Brain pericyte (primary cell): Measurements from ENCODE around the gene DLAT.
"Not testable (repeated sequence)": the region's sequence is repeated elsewhere in the genome, so short reads cannot be mapped to it uniquely, and the experiment has no call there.

Source experiments
- DNase-seq: peaks from one replicate; pipeline ENCODE4 v3.0.0-alpha.2; 2012; ENCODE audit warnings: low read depth, low spot score

DLAT gene

DNA sequence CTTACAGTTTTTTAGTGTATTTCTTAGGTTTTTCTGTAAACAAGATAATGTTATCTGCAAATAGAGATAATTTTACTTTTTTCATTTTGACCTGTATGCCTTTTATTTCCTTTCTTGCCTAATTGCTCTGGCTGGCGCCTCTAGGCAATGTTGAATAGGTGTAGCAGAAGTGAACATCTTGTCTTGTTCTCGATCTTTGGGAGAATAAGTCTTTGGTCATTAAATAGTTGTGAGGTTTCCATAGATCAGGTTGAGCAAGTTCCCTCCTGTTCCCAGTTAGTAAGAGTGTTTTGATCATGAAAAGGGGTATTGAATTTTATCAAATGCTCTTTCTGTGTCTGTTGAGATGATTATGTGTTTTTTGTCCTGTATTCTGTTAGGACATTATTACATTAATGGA lies 24.6 kb downstream of the DLAT start:
- DNase-seq: no peak

DNA sequence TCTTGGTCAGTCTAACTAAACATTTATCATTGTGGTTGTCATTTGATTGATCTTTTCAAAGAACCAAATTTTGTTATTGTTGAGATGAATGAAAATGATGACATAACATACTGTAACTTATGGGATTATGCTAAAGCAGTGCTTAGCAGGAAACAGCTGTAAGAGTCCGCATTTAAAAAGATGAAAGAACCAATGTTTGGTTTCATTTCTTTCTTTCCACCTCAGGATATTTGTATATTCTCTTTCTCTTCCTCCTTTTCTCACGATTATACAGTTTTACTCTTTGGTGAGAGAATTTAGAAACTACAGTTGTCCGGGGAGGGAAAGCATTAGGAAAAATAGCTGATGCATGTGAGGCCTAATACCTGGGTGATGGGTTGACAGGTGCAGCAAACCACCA lies 25.5 kb downstream of the DLAT start:
- DNase-seq: no peak

DNA sequence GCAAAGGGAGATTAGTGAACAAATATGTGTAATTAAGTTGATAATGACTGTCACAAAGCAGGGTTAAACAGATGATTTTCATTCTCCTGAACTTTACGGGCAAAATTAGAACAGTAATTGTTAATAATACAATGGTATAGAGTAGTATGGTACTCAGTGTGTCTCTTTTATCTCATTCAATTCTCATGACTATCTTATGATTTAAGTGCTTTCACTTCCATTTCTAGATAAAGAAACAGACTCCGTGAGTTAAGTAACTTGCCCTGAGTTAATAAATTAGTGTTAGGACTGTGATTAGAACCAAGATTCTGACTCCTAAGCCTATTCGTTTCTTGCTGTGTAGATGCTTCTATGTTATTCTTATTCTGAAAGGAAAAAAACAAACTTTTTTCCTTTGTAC lies 26.6 kb downstream of the DLAT start:
- DNase-seq: no peak

DNA sequence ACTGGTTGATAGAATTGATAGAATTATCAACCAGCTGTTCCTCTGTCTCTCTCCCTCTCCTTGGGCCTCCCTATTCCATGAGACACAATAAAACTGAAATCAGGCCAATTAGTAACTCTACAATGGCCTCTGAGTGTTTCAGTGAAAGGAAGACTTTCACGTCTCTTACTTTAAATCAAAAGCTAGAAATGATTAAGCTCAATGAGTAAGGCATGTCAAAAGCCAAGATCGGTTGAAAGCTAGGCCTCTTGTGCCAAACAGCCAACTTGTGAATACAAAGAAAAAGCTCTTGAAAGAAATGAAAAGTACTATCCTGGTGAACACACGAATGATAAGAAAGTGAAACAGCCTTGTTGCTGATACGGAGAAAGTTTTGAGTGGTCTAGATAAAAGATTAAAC lies 32.0 kb downstream of the DLAT start:
- DNase-seq: no peak

DNA sequence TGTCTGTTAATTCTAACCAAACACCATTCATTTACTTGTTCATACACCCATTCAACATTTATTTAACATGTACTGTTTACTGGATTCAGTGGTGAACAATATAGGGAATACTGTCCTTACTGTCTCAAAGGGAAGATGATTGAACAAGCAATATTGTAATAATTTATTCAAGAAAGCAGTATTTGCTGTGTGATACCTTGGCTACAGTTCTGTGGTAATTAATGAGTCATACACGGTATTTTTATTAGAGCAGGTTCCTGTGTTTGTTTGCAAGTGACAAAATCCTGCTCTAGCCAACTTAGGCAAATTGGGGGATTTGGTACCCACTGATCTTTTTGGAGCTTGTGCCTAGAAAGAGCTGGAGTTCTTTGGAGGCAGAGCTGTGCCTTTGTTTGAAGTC lies 32.9 kb downstream of the DLAT start:
- no peak for DNase-seq

DNA sequence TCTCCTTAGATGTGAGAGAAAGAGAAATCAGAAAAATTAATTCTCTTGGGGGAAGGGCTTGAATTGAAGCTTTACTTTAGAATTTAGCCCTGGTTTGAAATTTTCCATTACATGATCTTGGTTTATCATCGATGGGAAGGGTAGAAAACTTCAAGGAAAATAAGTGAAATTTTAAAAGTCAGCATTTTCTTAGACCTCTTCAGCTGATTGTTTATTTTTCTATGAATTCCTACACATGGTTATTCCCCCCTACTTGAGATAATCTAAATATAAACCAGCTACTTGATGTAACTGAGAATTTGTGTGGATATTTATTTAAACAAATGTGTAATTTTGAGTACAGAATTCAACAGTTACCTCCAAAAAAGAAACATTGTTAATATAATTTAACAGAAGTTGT lies 37.7 kb downstream of the DLAT start:
- no peak for DNase-seq

DNA sequence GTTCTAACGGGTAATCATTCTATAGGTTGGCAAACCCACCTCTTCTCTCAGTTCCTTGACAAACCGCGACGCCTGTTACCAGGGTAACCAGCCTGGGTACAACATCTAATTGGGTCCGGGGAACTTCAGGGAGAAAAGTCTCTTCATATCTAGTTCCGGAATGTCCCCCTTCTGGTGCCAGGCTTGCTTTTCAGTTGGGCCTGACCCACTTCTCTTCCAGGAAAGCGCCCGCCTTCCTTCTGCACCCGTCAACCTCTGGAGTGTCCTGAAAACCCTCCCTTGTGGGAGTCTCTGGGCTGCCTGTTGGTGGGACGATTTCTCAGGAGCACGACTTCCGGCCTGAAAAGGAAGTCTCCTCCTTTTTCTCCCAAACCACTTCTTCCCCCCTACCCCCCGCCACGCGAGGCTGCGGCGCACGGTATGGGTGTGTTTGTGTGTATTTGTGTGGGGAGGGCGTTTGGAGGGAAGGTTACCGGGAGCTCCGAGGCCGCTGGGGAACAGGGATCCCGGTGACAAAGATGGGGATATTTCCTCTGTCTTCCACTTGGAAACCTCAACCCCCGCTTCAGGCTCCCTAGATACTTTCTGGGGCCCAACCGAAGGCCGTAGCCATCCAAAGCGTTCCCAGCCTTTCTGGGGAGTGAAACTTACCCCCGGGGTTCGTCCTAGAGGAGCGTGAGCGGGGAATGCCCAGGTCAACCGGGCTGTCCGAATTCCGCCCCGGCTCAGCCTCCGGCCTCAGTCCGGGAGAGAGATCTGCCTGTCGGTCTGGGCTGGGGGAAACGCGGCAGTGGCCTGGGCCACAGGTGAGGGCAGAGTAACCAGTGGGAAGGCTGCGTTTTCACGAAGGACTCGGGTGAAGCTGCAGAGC lies 49.0 kb downstream of the DLAT start, which contains the start of the genes NKAPD1 and PIH1D2:
Gene NKAPD1, plus strand, starts transcription at position 359 of the 871 bp plus-strand sequence. CDS start 1,276 bp downstream, outside the sequence.
Gene PIH1D2, minus strand, starts transcription at position 77 of the 871 bp plus-strand sequence. CDS start 843 bp downstream, outside the sequence.
- peak; percentile 75 for DNase-seq

DNA sequence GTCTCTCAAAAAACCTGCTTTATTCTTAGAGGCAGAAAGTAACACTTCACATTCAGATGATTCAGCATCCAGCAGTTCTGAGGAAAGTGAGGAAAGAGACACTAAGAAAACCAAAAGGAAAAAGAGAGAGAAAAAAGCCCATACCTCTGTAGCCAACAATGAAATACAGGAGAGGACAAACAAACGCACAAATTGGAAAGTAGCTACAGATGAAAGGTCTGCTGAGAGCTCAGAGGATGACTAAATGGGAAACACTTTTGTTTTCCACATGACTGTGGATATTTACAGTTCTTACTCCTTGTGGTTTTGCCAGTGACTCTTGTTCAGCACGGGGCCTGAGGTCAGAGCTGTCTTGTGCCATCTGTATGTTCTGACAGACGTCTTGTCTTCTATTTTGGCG lies 57.5 kb downstream of the DLAT start:
- DNase-seq: no peak

DNA sequence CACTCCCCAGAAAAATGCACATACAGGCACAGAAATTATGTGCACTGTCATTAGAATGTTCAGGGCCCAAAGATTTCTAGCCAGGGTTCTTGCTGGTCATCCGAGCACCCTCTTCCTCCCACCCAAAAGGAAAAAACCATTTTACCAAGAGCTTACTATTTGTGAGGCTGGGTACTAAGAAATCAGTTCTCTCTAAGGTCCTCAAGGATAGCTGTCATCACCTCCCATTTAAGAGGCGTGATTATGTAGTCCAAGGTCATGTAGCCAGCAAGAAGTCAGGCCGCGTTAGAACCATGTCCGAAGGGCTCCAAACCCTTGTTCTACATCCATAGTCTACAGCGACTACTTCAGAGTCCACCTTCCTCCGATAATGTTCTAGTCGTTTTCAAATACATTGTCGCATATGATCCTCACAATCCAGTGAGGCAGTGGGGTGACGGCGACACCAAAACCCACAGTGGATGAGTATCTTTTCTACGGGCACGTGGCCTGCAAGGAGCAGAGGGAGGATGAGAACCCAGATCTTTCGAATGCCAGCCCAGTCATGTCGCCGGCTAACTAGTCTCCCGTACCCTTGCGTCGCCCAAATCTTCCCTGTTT lies 60.7 kb downstream of the DLAT start:
- no peak for DNase-seq

DNA sequence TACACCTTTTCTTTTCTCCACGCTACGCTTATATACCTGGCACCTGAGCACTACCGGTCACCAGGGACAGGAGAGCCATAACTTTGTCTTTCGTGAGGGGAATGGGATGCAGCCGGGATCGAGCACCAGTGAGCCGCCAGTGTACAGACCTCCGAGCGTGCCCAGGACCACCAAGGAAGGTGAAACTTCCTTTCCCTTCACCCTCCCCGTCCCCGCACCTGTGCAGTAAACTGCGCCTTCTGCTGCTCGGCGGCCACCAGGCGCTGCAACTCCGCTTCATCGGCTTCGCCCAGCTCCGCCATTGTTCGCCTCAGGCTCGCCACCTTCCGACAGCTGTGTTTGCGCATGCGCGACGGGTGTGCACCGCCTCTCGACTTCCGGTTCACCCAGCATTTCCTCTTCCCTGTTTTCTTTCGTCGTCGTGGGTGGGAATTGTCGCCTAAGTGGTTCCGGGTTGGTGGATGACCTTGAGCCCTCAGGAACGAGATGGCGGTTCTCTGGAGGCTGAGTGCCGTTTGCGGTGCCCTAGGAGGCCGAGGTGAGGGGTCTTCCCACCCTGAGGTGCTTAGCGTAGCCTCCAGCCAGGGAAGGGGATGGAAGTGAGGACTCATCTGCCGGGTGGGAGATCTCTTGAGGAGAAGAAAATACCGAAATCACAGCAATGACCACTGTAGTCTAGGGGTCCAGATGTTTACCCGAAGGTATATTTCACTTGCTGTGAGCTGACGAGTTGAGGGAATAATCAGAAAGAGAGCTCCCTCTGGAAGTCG lies 61.4 kb downstream of the DLAT start, which contains the start of the genes SDHD and TIMM8B:
Gene SDHD, plus strand, starts transcription at position 452 of the 770 bp plus-strand sequence. Its CDS starts 35 bp downstream, at position 487.
Gene TIMM8B, minus strand, starts transcription at position 335 of the 770 bp plus-strand sequence. Its CDS starts 33 bp downstream, at position 302.
- DNase-seq: peak; percentile 93

DNA sequence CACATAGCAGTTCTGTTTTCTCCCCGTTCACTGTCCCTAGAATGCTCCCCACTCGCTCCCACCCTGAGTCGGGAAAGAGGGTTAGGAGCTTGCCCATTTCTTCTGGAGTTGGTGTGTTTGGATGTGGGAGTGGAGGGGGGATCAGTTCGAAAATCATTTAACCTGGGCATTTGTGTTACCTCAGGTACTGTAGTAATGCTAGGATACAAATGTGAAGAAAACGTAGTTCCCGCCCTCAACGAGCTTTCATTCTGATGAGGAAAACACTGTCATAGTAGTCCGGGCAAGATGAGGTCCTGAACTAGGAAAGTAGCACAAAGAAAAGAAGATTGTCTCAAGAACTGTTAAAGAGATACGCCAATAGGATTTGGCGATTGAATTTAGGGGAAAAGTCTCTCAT lies 62.0 kb downstream of the DLAT start:
- DNase-seq: no peak

DNA sequence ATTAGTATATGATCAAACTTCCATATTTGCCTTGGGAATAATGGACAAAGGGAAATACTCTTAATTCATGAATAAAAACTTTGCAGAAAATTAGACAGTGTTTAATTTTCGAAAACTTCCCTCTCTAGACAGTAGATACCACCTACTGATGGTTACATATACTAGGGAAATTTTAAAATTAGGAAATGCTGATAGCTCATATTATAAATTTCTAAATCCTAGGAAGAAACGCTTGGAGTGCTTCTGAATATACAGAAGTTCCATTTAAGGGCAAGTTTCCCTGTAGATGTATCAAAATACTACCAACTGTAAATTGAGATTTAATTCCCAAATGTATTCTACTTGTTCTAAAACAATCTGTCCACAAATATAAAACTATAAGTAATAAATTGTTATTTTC lies 70.1 kb downstream of the DLAT start:
- DNase-seq: not testable (repeated sequence)

DNA sequence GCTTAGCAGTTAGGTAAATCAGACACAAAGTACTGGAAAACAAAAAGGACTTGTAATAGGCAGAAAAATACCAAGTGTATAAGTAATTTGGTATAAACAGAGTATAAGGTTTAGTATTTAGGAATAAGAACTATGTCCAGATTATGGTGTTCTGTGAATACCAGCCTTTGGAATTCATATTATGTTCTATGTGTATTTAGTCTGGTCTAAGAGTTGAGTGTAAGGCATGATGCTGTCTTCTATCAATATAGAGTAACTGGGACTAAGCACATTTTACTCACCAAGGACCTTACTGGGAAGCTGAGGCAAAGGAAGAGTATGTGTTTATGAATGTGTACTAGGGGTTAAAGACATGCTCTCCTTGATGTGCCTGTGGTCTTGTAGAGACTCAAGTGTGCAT lies 71.0 kb downstream of the DLAT start:
- DNase-seq: no peak

DNA sequence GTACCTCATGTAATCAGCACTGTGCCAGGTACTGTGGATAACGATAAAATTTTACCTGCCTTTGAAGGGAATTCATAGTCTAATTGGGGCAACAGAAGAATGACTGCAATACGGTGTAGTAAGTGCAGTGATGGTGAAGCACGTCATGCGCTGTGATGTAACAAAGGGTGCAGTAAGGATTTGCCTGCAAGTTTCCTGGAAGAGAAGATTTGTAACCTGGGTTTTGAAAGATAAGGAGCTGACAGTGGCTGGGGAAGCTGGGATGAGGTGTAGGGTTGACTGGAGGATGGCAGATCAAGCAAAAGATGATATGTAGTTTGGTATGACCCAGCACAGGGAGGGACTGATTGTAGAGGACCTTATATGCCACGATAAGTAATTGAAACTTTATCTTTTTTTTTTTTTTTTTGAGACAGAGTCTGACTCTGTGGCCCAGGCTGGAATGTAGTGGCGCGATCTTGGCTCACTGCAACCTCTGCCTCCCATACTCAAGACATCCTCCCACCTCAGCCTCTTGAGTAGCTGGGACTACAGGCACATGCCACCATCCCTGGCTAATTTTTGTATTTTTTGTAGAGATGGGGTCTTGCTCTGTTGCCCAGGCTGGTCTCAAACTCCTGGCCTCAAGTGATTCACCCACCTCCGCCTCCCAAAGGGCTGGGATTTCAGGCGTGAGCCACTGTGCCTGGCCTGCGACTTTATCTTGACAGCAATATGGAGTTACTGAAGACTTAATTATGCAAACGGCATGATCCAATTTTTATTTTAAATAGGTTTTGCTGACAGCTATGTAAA lies 72.7 kb downstream of the DLAT start:
- DNase-seq: no peak

DNA sequence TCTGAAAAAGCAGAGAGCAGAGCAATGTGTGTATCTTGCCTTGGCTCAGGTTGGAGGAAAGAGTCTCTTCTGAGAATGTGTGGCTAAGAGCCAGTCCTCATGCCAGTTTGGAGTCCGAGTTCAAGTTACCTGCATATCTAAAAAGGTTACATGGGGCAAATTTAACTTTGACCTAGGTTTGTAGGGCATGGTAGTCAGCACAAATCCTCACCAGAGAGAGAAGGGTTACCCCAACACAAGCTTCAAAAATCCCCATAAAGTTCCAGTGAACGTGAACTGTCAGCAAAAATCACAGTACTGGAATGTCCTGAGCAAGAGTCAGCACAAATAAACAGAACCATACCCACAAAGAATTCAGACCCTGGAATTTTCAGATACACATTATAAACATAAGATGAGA lies 75.3 kb downstream of the DLAT start:
- DNase-seq: no peak

DNA sequence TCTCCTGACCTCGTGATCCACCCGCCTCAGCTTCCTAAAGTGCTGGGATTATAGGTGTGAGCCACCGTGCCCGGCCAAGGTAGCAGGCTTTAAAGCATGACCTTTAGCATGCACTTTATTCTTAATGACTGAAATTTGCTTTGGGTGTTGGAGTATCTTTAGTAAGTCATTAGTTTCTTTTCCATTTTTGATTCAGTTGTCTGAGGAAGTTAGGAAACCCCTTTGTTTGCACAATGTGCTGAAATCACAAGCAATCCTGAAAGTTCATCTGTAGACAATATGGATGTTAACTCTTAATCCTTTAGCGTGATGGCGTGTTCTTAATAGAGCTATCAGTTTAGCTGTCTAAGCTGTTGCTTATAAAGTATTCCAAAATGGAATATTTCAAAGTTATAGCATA lies 78.2 kb downstream of the DLAT start:
- no peak for DNase-seq

DNA sequence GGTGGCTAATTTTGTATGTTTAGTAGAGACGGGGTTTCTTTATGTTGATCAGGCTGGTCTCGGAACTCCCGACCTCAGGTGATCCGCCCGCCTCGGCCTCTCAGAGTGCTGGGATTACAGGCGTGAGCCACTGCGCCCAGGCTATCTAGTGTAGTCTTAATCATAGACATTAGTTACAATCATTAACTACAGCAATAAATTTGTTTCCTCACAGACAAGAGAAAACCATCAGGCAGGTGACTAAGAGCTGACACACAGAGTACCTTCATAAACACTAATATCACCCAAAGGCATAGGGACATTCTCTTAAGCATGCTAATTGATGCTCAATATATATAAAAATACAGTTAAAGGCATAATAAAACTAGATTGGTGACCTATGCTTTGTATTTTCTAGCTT lies 80.9 kb downstream of the DLAT start:
- DNase-seq: no peak
